HG03103 (cell line): ENCODE results near the gene GPR146.
A peak's percentile ranks its signal among the peaks of the same experiment; 100 is the strongest.
"Not testable (repeated sequence)": the region's sequence is repeated elsewhere in the genome, so short reads cannot be mapped to it uniquely, and the experiment has no call there.

ENCODE experiments used
- ATAC-seq: cut with Tn5 transposase; IDR thresholded peaks from one replicate; pipeline ENCODE4 v1.9.1; 2021; ENCODE audit warnings: low read depth; ENCODE audit not compliant: unreplicated experiment

The GPR146 gene

GRCh38 chr7:1073142-1073977 is 29.0 kb downstream of the GPR146 start:
- no peak for ATAC-seq

DNA sequence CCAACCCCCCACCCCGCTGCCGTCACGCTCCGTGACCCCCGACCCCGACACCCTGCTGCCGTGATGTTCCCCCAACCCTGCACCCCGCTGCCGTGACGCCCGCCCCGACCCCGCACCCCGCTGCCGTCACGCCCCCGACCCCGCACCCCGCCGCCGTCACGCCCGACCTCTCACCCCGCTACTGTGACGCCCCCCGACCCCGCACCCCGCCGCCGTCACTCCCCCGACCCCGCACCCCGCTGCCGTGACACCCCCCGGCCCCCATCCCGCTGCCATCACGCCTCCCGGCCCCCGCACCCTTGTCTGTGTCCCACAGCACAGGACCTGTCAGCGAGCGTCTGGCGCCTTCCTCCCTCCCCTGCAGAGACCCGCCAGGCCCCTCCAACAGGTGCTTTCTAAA is 29.7 kb downstream of the GPR146 start:
- ATAC-seq = not testable (repeated sequence)

DNA sequence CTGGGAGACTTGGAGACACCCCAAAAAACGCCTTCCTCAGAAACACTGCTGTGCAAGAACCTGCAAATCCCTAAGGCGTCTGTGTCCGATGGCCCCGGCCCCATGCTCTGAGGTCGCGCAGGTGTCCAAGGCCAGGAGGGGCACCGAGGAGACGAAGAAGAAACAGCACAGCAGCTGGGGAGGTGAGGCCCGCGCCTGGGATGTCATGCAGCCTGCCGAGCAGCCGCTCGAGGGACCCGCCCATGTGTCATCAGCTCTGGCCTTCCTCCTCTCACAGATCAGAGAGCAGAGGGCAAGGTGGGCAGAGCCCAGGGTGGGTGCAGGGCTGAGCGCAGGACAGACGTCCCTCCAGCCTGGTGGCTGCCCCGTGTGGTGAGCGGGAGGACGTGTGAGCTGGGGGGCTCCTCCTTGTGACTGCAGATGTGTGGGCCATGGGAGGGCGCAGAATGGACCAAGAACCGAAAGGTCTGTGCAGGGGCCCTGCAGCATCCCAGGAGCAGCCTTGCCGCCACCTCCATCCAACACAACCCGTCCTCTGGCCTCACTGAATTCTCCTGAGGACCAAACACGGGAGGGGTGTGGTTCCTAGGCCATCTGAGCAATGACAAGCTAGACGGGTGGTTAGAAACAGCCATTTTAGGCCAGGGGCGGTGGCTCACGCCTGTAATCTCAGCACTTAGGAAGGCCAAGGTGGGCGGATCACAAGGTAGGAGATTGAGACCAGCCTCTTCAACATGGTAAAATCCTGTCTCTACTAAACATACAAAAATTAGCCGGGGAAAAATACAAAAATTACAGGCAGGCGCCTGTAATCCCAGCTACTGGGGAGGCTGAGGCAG is 30.5 kb downstream of the GPR146 start:
- ATAC-seq = no peak

DNA sequence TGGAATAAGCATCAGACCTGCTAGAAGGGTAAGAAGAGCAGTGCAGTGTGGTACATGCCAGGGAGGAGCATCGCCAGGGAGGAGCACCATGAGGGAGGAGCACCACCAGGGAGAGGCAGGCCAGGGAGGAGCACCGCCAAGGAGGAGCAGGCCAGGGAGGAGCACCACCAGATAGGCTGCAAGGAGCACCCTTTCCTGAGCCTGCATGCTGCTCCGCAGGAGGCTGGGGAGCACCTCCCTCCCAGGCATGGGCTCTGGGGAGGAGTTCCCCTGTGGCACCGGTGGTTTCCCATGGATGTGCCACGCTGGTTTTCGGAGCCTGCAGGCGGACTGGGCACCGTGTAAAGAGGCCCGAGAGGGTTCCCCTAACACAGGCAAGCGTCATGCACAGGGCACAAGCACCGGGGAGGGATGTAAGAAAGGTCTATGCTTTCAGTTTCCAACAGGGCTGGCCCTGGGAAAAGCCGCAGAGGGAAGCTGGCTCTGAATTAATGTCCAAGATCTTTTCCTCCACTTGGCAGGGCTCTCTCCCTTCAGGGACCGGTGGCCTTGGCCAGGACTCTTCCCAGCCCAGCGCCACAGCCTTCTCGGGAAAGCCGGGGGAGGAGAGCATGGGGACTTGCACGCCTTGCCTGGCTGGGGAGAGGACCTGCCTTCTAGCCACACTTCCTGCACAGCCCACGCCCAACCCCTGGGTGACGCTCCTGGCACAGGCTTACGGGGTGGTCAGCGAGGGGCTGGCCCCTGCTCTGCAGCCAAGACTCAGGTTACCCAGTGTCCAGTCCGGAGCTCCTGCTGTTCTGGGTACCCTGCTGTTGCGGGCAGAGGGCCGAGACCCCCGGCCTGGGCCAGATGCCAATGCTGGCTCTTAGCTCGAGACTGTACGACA is 32.1 kb downstream of the GPR146 start:
- ATAC-seq = no peak

DNA sequence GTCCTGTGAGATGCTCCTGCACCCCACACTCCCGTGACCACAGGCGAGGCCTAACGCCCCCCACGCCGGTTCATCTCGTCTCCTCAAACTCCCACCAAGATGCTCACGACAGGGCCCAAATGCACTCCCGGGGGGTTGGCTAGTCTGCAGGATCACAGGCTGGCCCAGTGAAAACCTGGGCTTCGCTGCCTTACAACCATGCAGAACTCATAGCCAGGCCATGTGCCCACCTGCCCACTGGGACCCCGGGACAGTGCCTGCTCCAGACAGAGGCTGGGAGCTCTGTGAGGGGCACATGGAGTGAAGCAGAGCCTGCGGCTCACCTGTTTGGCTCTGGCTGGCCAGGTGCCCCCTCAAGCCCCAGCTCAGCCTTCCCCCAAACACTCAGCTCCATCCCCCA is 34.2 kb downstream of the GPR146 start:
- ATAC-seq = no peak

DNA sequence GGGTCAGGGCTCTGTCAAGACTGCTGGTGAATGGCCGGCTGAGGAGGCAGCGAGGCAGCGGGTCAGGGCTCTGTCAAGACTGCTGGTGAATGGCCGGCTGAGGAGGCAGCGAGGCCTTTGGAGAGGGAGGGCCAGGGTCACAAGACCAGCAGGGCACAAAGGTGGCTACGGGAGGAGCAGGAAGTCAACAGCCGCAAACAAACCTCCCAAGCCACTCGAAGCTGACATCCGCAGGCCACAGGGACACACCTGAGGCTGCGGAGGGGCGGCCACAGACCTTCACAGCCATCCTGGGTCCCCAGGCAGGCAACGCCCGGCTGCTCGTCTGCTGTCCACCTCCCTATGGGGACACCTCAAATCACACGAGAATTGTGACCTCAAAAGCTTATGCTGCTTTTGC is 34.6 kb downstream of the GPR146 start:
- no peak for ATAC-seq

GRCh38 chr7:1079546-1079945 is 35.2 kb downstream of the GPR146 start:
- ATAC-seq = no peak

GRCh38 chr7:1080252-1080920 is 36.0 kb downstream of the GPR146 start:
- ATAC-seq = no peak

- no peak for ATAC-seq
Observed at GRCh38 chr7:1080921-1081255, 36.5 kb downstream of the GPR146 start.

GRCh38 chr7:1081336-1081735 is 37.0 kb downstream of the GPR146 start:
- ATAC-seq = no peak

- ATAC-seq = no peak
Observed at GRCh38 chr7:1081931-1082401, 37.6 kb downstream of the GPR146 start.

DNA sequence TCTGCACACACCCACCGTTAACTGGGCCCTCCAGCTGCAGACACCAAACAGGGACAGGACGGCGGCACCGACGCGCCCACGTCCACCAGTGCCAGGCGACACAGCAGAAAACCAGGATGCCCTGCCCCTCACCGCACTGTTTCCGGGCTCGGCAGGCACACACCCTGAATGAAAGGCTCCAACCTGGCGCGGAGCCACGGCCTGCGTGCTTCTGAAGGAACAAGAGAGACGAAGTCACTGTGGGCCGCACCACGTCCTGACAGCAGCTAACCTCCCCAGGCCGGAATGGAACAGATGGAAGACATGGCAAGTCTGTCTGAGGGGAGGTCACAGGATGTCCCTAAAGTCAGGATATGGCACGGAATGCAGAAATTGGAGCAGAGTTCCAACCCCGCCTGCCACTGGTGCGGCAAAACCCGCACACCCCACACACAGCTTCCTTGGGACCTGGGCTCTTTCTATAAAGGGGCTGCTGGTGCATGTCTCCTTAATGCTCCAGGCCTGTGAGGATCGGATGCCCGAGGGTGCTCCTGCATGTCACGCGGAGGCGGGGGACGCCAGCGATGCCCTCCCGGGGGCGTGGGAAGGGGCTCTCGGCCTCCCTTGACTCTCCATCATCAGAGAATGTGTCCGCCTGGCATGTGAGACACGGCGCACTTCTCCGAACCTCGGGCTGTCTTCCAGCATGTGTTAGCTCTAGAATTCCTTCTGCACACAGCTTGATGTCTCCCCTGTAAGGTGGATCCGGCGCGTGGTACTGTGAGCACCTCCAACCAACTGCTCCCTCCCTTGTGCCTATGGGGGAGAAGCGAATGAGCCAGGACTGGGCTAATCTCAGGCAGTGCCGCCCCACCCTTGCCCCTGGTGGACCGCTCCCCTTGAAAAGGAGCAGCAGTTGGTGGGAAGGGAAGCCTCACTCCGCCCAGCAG is 39.6 kb downstream of the GPR146 start:
- ATAC-seq = no peak

- ATAC-seq = no peak
Observed at GRCh38 chr7:1085266-1085665, 40.9 kb downstream of the GPR146 start.

GRCh38 chr7:1085910-1086421 is 41.6 kb downstream of the GPR146 start:
- ATAC-seq = no peak

- ATAC-seq = peak; percentile 65
Observed at GRCh38 chr7:1086588-1087464, 42.5 kb downstream of the GPR146 start.

GRCh38 chr7:1087465-1087814 is 43.1 kb downstream of the GPR146 start:
- ATAC-seq = no peak

GRCh38 chr7:1087952-1088920 is 43.9 kb downstream of the GPR146 start, which contains the start of gene GPER1:
Gene GPER1, plus strand, starts transcription at chr7:1088113. Its CDS starts 3,616 bp downstream, at chr7:1091729.
- ATAC-seq = no peak
